Chondrocyte (in vitro differentiated cells): ENCODE results near the gene TBC1D22B. TPM values are rescaled to one million over a fixed set of nuclear protein-coding genes. Genes with fewer than 3 reads are reported as not detected.

Experiments
- DNase-seq: peaks from one replicate; pipeline ENCODE4 v3.0.0; 2021; ENCODE audit warnings: mixed read lengths, low spot score
- H3K27ac Mint-ChIP-seq: one replicate; pipeline ENCODE4 v1.8.0; 2021; ENCODE audit warnings: mild to moderate bottlenecking, moderate library complexity, mixed read lengths; ENCODE audit not compliant: unreplicated experiment
- H3K27me3 Mint-ChIP-seq: 2 replicates; pipeline ENCODE4 v1.8.0; 2021; ENCODE audit warnings: low read depth, mixed read lengths
- H3K36me3 Mint-ChIP-seq: 2 replicates; pipeline ENCODE4 v1.8.0; 2021; ENCODE audit warnings: low read depth, mixed read lengths
- H3K4me1 Mint-ChIP-seq: 2 replicates; pipeline ENCODE4 v1.8.0; 2021; ENCODE audit warnings: low read depth, mild to moderate bottlenecking, mixed read lengths
- H3K4me3 Mint-ChIP-seq: one replicate; pipeline ENCODE4 v1.8.0; 2021; ENCODE audit warnings: mild to moderate bottlenecking, moderate library complexity, mixed read lengths; ENCODE audit not compliant: unreplicated experiment
- H3K9me3 Mint-ChIP-seq: 2 replicates; pipeline ENCODE4 v1.8.0; 2021; ENCODE audit warnings: low read depth, mixed read lengths
- total RNA-seq: library from RNA; stranded (reverse); gene quantifications from 3 replicates; pipeline ENCODE4 v1.2.1, GENCODE V29; 2021
- TF ChIP-seq, protein P1 (sequence below): fragments of 200-600 bp; sonication (generic); IDR thresholded peaks from 2 replicates; pipeline ENCODE4 v1.5.0; 2021; ENCODE audit warnings: antibody characterized with exemption, mild to moderate bottlenecking, moderate library complexity

Gene TBC1D22B
- total RNA-seq, 1 donor from 2014 or later = 11.5 TPM

DNA sequence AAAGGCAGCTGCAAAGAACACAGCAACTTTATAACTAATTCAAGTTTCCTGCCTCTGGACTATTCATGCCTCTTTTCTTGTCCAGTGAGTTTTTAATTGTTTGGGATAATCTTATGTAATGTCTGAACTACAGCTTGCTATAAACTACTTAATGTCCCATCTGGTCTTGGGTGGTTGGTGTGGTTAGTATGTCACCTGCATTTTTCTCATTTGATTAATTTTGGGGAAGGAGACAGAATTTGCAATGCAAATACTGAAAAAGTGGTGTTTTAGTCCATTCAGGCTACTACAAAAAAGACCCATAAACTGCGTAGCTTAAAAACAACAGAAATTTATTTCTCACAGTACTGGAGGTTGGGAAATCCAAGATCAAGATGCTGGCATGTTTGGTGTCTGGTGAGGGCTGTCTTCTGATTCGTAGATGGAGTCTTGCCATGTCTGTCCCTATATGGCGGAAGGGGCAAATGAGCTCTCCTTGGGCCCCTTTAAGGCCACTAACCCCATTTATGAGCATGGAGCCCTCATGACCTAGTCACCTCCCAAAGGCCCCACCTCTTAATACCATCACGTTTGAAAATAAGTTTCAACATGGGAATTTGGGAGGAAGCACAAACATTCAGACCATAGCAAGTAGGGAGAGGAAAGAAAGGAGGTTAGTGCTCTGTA is 118.6 kb downstream of the TBC1D22B start:
- no peak overlapping the region for H3K27ac Mint-ChIP-seq
- no peaks in the 10 kb centered on the region for H3K27me3 Mint-ChIP-seq
- peaks cover 19% of the 10 kb centered on the region for H3K36me3 Mint-ChIP-seq
- no peaks in the 10 kb centered on the region for H3K9me3 Mint-ChIP-seq
- no peak for DNase-seq
- TF ChIP-seq, protein P1, sequence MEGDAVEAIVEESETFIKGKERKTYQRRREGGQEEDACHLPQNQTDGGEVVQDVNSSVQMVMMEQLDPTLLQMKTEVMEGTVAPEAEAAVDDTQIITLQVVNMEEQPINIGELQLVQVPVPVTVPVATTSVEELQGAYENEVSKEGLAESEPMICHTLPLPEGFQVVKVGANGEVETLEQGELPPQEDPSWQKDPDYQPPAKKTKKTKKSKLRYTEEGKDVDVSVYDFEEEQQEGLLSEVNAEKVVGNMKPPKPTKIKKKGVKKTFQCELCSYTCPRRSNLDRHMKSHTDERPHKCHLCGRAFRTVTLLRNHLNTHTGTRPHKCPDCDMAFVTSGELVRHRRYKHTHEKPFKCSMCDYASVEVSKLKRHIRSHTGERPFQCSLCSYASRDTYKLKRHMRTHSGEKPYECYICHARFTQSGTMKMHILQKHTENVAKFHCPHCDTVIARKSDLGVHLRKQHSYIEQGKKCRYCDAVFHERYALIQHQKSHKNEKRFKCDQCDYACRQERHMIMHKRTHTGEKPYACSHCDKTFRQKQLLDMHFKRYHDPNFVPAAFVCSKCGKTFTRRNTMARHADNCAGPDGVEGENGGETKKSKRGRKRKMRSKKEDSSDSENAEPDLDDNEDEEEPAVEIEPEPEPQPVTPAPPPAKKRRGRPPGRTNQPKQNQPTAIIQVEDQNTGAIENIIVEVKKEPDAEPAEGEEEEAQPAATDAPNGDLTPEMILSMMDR = no peak
- no peak overlapping the region for H3K4me3 Mint-ChIP-seq
- H3K4me1 Mint-ChIP-seq = peaks cover 44% of the 10 kb centered on the region

DNA sequence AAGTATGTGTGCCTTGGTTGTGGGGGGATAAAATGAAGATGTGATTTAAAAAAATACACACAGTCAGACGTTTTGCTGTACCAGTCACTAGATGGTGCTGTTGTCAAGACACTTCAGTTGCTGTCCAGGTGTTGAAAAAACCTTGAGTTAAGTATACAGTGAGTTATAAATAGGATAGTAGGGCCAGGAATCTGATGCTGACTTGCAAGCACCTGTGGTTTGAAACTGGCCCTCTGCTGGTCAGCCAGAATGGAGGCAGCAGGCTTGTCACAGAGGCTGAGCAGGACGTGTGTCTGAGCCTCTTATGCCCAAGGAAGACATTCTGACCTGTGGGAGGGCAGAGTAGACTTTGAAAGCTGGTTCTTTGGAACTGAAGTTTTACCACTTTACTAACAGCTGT is 124.0 kb downstream of the TBC1D22B start:
- H3K4me3 Mint-ChIP-seq = no peak overlapping the region
- no peak for DNase-seq
- H3K4me1 Mint-ChIP-seq = no peaks in the 10 kb centered on the region
- TF ChIP-seq, protein P1 = peak; percentile 80
- H3K27me3 Mint-ChIP-seq = no peaks in the 10 kb centered on the region
- peaks cover 26% of the 10 kb centered on the region for H3K36me3 Mint-ChIP-seq
- H3K27ac Mint-ChIP-seq = no peak overlapping the region
- no peaks in the 10 kb centered on the region for H3K9me3 Mint-ChIP-seq

Other genes starting within 250 kb of the TBC1D22B start
- gene PIM1, start 87.6 kb upstream of the TBC1D22B start, total RNA-seq = 11.3 to 15.1 TPM (median 13.0 TPM) in 3 replicates
- gene TMEM217, start 372 bp downstream of the TBC1D22B start, total RNA-seq = 1.8 to 4.5 TPM (median 4.0 TPM) in 3 replicates
- 18.6 to 21.4 TPM (median 19.5 TPM) in 3 replicates for gene RNF8, start 96.2 kb downstream of the TBC1D22B start, total RNA-seq
- 28.1 to 36.1 TPM (median 30.2 TPM) in 3 replicates for gene CMTR1, start 175.4 kb downstream of the TBC1D22B start, total RNA-seq
- gene CCDC167, start 242.1 kb downstream of the TBC1D22B start, total RNA-seq = 28.3 to 34.0 TPM (median 29.9 TPM) in 3 replicates